Mucosa of stomach (tissue), 1 donor: ENCODE results near the gene FNDC4.

Source experiments
- H3K27me3 ChIP-seq: one replicate; pipeline ENCODE4 v1.7.0; 2013; ENCODE audit warnings: mild to moderate bottlenecking, low read length; ENCODE audit not compliant: control insufficient read depth, insufficient read depth
- H3K36me3 ChIP-seq: one replicate; pipeline ENCODE4 v1.7.0; 2013; ENCODE audit warnings: low read length; ENCODE audit not compliant: control insufficient read depth, insufficient read depth
- H3K4me1 ChIP-seq: one replicate; pipeline ENCODE4 v1.7.0; 2013; ENCODE audit warnings: mild to moderate bottlenecking, low read length; ENCODE audit not compliant: control insufficient read depth, insufficient read depth
- H3K4me3 ChIP-seq: one replicate; pipeline ENCODE4 v1.7.0; 2013; ENCODE audit warnings: low read length
- H3K9ac ChIP-seq: one replicate; pipeline ENCODE4 v1.7.0; 2013; ENCODE audit warnings: mild to moderate bottlenecking, low read length, moderate library complexity
- H3K9me3 ChIP-seq: one replicate; pipeline ENCODE4 v1.7.0; 2013; ENCODE audit warnings: mild to moderate bottlenecking, low read length, moderate library complexity; ENCODE audit not compliant: control insufficient read depth
- donor health status: Pancreatic carcinoma.

The FNDC4 gene

GRCh38 chr2:27507293-27507692, 12.3 kb upstream of the FNDC4 start:
- no peaks in the 10 kb centered on the region for H3K27me3 ChIP-seq
- no peak overlapping the region for H3K4me3 ChIP-seq
- H3K36me3 ChIP-seq: no peaks in the 10 kb centered on the region
- H3K9ac ChIP-seq: no peak overlapping the region
- no peaks in the 10 kb centered on the region for H3K9me3 ChIP-seq
- H3K4me1 ChIP-seq: no peaks in the 10 kb centered on the region

- H3K27me3 ChIP-seq: no peaks in the 10 kb centered on the region
These were observed 11.6 kb upstream of the FNDC4 start for GRCh38 chr2:27506587-27506986.

GRCh38 chr2:27502142-27502541, 7.1 kb upstream of the FNDC4 start:
- H3K9me3 ChIP-seq: no peaks in the 10 kb centered on the region
- no peak overlapping the region for H3K4me3 ChIP-seq
- no peaks in the 10 kb centered on the region for H3K36me3 ChIP-seq
- peaks cover 10% of the 10 kb centered on the region for H3K4me1 ChIP-seq
- no peak overlapping the region for H3K9ac ChIP-seq
- no peaks in the 10 kb centered on the region for H3K27me3 ChIP-seq

More at GRCh38 chr2:27506587-27506986, 11.6 kb upstream of the FNDC4 start:
- Histone ChIP-seq H3K4me3 (no peak overlapping the region), H3K36me3 (no peaks in the 10 kb centered on the region), H3K9ac (no peak overlapping the region), H3K4me1 (no peaks in the 10 kb centered on the region), H3K9me3 (no peaks in the 10 kb centered on the region)

- no peaks in the 10 kb centered on the region for H3K36me3 ChIP-seq
- no peak overlapping the region for H3K9ac ChIP-seq
- no peaks in the 10 kb centered on the region for H3K27me3 ChIP-seq
- H3K4me3 ChIP-seq: no peak overlapping the region
- H3K9me3 ChIP-seq: no peaks in the 10 kb centered on the region
- H3K4me1 ChIP-seq: peaks cover 21% of the 10 kb centered on the region
These were observed 6.0 kb upstream of the FNDC4 start for GRCh38 chr2:27501042-27501441.

GRCh38 chr2:27498975-27499374, 4.0 kb upstream of the FNDC4 start:
- Histone ChIP-seq H3K9ac (no peak overlapping the region), H3K4me1 (peaks cover 31% of the 10 kb centered on the region), H3K27me3 (peaks cover 7% of the 10 kb centered on the region), H3K9me3 (no peaks in the 10 kb centered on the region), H3K36me3 (no peaks in the 10 kb centered on the region), H3K4me3 (no peak overlapping the region)

DNA sequence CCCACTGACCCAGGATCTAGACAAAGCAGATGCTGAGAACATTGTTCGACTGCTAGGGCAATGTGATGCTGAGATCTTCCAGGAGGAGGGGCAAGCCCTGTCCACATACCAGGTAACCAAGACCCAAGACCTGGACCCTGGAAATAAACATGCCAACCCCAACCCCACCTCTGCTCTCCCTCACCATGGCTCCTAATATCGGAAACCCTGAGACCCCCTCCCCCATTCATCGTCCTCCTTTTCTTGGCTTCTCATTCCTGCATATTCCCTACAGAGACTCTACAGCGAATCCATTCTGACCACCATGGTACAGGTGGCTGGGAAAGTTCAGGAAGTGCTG, 2.3 kb upstream of the FNDC4 start:
- Histone ChIP-seq H3K4me1 (peaks cover 31% of the 10 kb centered on the region), H3K9me3 (no peaks in the 10 kb centered on the region), H3K4me3 (peak overlapping the region; percentile 35), H3K36me3 (no peaks in the 10 kb centered on the region), H3K27me3 (peaks cover 7% of the 10 kb centered on the region), H3K9ac (peak overlapping the region; percentile 6)

GRCh38 chr2:27496357-27497287, 1.6 kb upstream of the FNDC4 start, which contains the start of gene GCKR:
Gene GCKR (plus strand): TSS chr2:27496839. CDS start chr2:27496905, 66 bp downstream.
- H3K4me3 ChIP-seq: peak within 1 kb of the TSS; percentile 35
- no peaks in the 10 kb centered on the region for H3K36me3 ChIP-seq
- peak within 1 kb of the TSS; percentile 6 for H3K9ac ChIP-seq
- H3K9me3 ChIP-seq: no peaks in the 10 kb centered on the region
- H3K27me3 ChIP-seq: peaks cover 7% of the 10 kb centered on the region
- peaks cover 31% of the 10 kb centered on the region for H3K4me1 ChIP-seq

DNA sequence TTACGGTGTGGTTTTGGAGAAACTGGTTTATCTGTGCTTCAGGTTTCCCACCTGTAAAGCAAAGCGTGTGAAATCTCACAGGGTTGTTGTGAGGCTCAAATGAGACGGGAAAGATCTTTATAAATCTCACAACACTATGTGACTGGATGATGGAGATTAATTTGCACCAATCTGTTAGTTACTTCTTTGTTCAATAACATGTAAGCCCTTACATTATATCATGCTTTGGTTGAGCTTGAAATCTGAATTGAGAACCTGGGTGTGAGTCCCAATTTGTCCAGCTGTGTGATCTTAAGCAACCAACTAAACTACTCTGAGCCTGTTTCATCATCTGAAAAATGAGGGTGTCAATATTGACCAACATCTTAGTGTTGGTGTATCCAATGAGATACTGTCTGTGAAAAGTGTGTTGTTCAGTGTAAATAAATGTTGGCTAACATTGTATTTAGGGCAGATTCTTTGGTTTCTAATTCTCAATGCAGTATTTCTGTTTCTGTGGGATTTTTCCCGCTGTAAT, 898 bp upstream of the FNDC4 start:
- peaks cover 7% of the 10 kb centered on the region for H3K27me3 ChIP-seq
- H3K9ac ChIP-seq: peak overlapping the region; percentile 6

DNA sequence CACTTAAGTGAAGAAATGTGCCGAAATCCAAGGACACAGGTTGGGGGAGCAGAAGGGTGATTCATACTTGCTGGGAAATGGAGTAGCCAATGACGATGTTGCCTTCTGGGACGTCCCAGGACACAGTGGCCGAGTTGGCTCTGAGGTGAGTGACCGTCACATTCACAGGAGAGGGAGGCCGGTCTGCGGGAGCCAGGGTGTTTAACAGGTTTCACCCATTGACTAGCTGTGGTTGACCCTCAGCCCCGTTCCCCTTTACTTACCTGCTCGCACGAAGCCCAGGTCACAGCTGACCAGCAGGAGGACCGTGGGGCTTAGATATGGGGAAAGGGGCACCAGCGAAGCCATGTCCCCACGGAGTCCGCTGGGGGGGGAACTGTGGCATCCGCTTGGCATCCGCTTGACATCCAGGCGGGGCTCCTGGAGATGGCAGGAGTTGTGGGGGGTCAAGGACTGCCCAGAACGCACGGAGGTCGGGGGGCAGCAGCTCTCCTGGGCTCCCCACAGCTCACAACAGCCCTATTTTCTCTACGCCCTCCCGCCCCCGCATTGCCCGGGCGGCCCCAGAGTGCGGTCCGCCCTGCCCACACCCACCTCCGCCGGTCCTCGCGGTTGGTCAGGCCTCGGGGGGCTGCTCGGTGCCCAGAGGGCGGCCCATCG, 586 bp downstream of the FNDC4 start:
- no peak overlapping the region for H3K4me3 ChIP-seq
- H3K36me3 ChIP-seq: no peaks in the 10 kb centered on the region
- H3K4me1 ChIP-seq: peaks cover 36% of the 10 kb centered on the region
- H3K9me3 ChIP-seq: no peaks in the 10 kb centered on the region
- H3K9ac ChIP-seq: peak overlapping the region; percentile 32
- peaks cover 7% of the 10 kb centered on the region for H3K27me3 ChIP-seq

More for the DNA sequence above, 898 bp upstream of the FNDC4 start:
- H3K4me1 ChIP-seq: peaks cover 31% of the 10 kb centered on the region
- no peaks in the 10 kb centered on the region for H3K36me3 ChIP-seq
- no peak overlapping the region for H3K4me3 ChIP-seq
- H3K9me3 ChIP-seq: no peaks in the 10 kb centered on the region

GRCh38 chr2:27493948-27494283, 1.1 kb downstream of the FNDC4 start:
- no peaks in the 10 kb centered on the region for H3K36me3 ChIP-seq

GRCh38 chr2:27492557-27492956, 2.4 kb downstream of the FNDC4 start:
- Histone ChIP-seq H3K9ac (no peak overlapping the region), H3K4me1 (peaks cover 29% of the 10 kb centered on the region), H3K9me3 (no peaks in the 10 kb centered on the region), H3K27me3 (peaks cover 7% of the 10 kb centered on the region), H3K4me3 (no peak overlapping the region), H3K36me3 (no peaks in the 10 kb centered on the region)

More at GRCh38 chr2:27493948-27494283, 1.1 kb downstream of the FNDC4 start:
- Histone ChIP-seq H3K4me1 (peaks cover 36% of the 10 kb centered on the region), H3K9ac (no peak overlapping the region), H3K9me3 (no peaks in the 10 kb centered on the region), H3K27me3 (peaks cover 7% of the 10 kb centered on the region), H3K4me3 (no peak overlapping the region)
